GM18519 (cell line): ENCODE results near the gene STOM.

Source experiments
- ATAC-seq: cut with Tn5 transposase; IDR thresholded peaks from one replicate; pipeline ENCODE4 v1.9.1; 2021; ENCODE audit warnings: mild to moderate bottlenecking, moderate library complexity; ENCODE audit not compliant: unreplicated experiment, low FRiP score

STOM gene

DNA sequence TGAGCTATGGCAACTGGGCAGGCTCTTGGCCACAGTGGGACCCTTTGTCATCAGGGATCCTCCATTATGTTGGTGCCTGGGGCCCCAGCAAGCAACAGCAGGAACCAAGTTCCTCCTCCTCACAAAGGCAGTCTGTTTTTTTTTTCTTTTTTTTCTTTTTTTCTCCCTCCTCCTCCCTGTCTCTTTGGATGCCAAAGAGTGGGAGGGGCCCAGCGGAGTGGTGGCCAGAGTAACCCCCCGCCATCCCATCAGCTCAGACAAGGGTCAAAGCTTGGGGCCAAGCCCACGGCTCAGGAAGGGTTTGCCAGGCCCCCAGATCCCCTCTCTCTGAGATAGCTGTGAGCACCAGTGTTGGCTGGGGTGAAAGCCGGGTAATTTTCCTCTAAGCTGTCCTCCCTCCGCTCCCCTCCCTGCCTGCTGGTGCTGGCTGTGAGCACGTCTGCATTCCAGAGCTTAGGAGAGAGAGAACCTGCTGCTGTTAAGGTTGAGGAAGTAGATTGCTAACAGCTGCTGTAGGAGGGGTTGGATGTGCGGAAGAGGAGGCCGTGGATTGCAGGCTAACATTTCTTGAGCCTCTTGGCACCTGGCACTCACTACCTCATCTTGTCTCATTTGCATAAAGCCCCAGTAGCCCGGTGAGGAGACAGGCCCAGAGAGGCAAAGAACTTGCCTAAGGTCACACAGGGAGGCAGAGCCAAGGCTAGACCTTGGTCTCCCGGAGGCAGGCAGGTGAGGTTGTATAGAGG, 80.9 kb downstream of the STOM start:
- ATAC-seq = no peak
